Adrenal gland (tissue), 12 donors: ENCODE measurements around the gene TBC1D22A. TPM values are rescaled to one million over a fixed set of nuclear protein-coding genes. Genes with fewer than 3 reads are reported as not detected.

Source experiments
- DNase-seq, 7 donors: peaks; one replicate each; pipeline ENCODE4 v3.0.0-alpha.2; 2019 to 2020
- H3K27ac ChIP-seq, 5 donors: fragments of 200-600 bp; sonication (generic) in 4 of 5; 1 replicate in 3 of 5; 2 replicates in 2 of 5; pipeline versions ENCODE4 v1.5.1 to v1.8.0; 2016 to 2020; ENCODE audit warnings: mild to moderate bottlenecking in 1 of 5
- H3K27me3 ChIP-seq: fragments of 200-600 bp; 2 replicates; pipeline ENCODE4 v1.8.0; 2021
- H3K36me3 ChIP-seq, 2 donors: fragments of 200-600 bp; replicated peaks in 1 of 2; 1 replicate in 1 of 2; 2 replicates in 1 of 2; pipeline versions ENCODE4 v1.5.1 to v1.8.0; 2018 to 2022
- H3K4me1 ChIP-seq, 2 donors: fragments of 200-600 bp; replicated peaks in 1 of 2; 1 replicate in 1 of 2; 2 replicates in 1 of 2; pipeline versions ENCODE4 v1.5.1 to v1.8.0; 2018 to 2021
- H3K4me3 ChIP-seq, 4 donors: fragments of 200-600 bp; sonication (generic) in 3 of 4; one replicate each; pipeline ENCODE4 v1.5.1; 2016 to 2018
- H3K9me3 ChIP-seq, 3 donors: fragments of 200-600 bp; sonication (generic) in 1 of 3; replicated peaks in 1 of 3; 1 replicate in 2 of 3; 2 replicates in 1 of 3; pipeline versions ENCODE4 v1.5.1 to v1.8.0; 2016 to 2021
- POLR2A ChIP-seq, 2 donors: fragments of 450-650 bp; IDR thresholded peaks; one replicate each; pipeline ENCODE4 v1.6.1; 2017; ENCODE audit warnings: antibody characterized with exemption in 2 of 2, mild to moderate bottlenecking in 2 of 2, moderate library complexity in 1 of 2
- WGBS, 4 donors: extraction: QIAGEN DNeasy Blood & Tissue Kit in 2 of 4; methylation state at CpG; one replicate each; pipeline versions ENCODE4 v1.1.5 to v1.1.7; 2013 to 2017; 5-methylcytosine and 5-hydroxymethylcytosine counted together
- intact Hi-C, 2 donors: fragments of 100-400 bp; cut with DNase I; formaldehyde crosslinking; loops; one replicate each; pipeline versions ENCODE4 v1.14.1 to v1.15.0; 2022 to 2023
- polyA plus RNA-seq, 3 donors: library from polyadenylated mRNA; stranded (reverse); fragments of 200-250 nt in 2 of 3; fragments of 350-450 nt in 1 of 3; fragmentation: Illumina TruSeq in 1 of 3; extraction: RNeasy Lipid Tissue Mini Kit (QIAGEN cat#74804) in 1 of 3; gene quantifications; one replicate each; pipeline ENCODE4 v1.2.3, GENCODE V29; 2013 to 2014
- total RNA-seq, 9 donors: library from RNA; depleted of rRNA in 4 of 9; stranded (reverse); fragments of >200 nt in 4 of 9; fragments of 120-200 nt in 1 of 9; fragmentation: NEBNext Ultra II Directional in 1 of 9; extraction: Animal tissue kit (Norgen Biotek cat#: 25700) in 1 of 9; gene quantifications; one replicate each; pipeline versions ENCODE4 v1.1.0 to v1.2.4, GENCODE V29; 2013 to 2023
- TF ChIP-seq, protein P1 (sequence below), 6 experiments: fragments of 450-650 bp in 4 of 6; fragments of 200-600 bp in 2 of 6; sonication (generic) in 1 of 6; IDR thresholded peaks; 1 replicate in 5 of 6; 2 replicates in 1 of 6; pipeline versions ENCODE4 v1.5.1 to v1.8.0; 2016 to 2021; ENCODE audit warnings: antibody characterized with exemption in 6 of 6, mild to moderate bottlenecking in 2 of 6, moderate library complexity in 1 of 6
- donor health status: healthy with polysubstance abuse.
- donor health status: Bipolar disorder and iron deficiency.
- donor health status: DM: yes; HTN: yes; CAD: no.
- donor health status: DM: no; HTN: no; CAD: no.
- donor health status: DM: no; HTN: no; CAD: no.
- donor health status: DM: yes; HTN: yes; CAD: no.

TBC1D22A gene
- total and polyA plus RNA-seq, 12 donors: 11.5 to 44.2 (median 28.1) TPM

- 91 to 95% (median 93%) methylated on average over 6 to 10 of the region's 10 CpGs for WGBS, 4 donors
Measured at GRCh38 chr22:47036352-47036751, 273.9 kb downstream of the TBC1D22A start.

DNA sequence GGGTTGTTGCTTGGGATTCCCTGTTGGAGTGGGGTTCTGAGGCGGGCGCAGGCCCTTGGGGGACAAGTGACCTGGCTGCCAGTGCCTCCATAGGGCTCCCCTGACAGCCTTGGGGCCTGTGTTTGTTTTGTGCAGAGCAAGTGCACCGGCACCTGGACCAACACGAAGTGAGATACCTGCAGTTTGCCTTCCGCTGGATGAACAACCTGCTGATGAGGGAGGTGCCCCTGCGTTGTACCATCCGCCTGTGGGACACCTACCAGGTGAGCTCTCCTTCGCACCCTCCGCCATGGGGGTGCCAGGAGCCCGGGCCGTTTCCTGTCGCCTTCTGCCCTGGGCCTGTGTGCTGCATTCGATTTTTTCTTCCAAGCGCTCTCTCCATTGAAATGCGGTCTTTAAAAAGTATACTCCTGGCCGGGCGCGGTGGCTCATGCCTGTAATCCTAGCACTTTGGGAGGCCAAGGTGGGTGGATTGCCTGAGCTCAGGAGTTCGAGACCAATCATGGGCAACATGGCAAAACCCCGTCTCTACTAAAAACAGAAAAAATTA, 274.6 kb downstream of the TBC1D22A start:
- Histone ChIP-seq H3K4me3 (no peak overlapping the region), H3K27ac (no peak overlapping the region), H3K4me1 (no peaks in the 10 kb centered on the region), H3K9me3 (no peaks in the 10 kb centered on the region), H3K27me3 (no peaks in the 10 kb centered on the region), H3K36me3 (no peaks in the 10 kb centered on the region)
- no peak for DNase-seq
- TF ChIP-seq, protein P1, sequence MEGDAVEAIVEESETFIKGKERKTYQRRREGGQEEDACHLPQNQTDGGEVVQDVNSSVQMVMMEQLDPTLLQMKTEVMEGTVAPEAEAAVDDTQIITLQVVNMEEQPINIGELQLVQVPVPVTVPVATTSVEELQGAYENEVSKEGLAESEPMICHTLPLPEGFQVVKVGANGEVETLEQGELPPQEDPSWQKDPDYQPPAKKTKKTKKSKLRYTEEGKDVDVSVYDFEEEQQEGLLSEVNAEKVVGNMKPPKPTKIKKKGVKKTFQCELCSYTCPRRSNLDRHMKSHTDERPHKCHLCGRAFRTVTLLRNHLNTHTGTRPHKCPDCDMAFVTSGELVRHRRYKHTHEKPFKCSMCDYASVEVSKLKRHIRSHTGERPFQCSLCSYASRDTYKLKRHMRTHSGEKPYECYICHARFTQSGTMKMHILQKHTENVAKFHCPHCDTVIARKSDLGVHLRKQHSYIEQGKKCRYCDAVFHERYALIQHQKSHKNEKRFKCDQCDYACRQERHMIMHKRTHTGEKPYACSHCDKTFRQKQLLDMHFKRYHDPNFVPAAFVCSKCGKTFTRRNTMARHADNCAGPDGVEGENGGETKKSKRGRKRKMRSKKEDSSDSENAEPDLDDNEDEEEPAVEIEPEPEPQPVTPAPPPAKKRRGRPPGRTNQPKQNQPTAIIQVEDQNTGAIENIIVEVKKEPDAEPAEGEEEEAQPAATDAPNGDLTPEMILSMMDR (IDR thresholded peaks at IDR 0.05): no peak
- no peak for TF ChIP-seq POLR2A (IDR thresholded peaks at IDR 0.05)
- intact Hi-C loops: no loop called here
- WGBS, 4 donors: 95 to 99% (median 98%) methylated on average over 20 of the region's 20 CpGs

More at GRCh38 chr22:47036352-47036751, 273.9 kb downstream of the TBC1D22A start:
- H3K27ac ChIP-seq: no peak overlapping the region
- no peaks in the 10 kb centered on the region for H3K9me3 ChIP-seq
- H3K4me1 ChIP-seq: no peaks in the 10 kb centered on the region
- no peaks in the 10 kb centered on the region for H3K27me3 ChIP-seq
- TF ChIP-seq POLR2A (IDR thresholded peaks at IDR 0.05): no peak
- TF ChIP-seq, protein P1 (IDR thresholded peaks at IDR 0.05): no peak
- H3K4me3 ChIP-seq: no peak overlapping the region
- no peak for DNase-seq
- H3K36me3 ChIP-seq: no peaks in the 10 kb centered on the region
- intact Hi-C loops: no loop called here

DNA sequence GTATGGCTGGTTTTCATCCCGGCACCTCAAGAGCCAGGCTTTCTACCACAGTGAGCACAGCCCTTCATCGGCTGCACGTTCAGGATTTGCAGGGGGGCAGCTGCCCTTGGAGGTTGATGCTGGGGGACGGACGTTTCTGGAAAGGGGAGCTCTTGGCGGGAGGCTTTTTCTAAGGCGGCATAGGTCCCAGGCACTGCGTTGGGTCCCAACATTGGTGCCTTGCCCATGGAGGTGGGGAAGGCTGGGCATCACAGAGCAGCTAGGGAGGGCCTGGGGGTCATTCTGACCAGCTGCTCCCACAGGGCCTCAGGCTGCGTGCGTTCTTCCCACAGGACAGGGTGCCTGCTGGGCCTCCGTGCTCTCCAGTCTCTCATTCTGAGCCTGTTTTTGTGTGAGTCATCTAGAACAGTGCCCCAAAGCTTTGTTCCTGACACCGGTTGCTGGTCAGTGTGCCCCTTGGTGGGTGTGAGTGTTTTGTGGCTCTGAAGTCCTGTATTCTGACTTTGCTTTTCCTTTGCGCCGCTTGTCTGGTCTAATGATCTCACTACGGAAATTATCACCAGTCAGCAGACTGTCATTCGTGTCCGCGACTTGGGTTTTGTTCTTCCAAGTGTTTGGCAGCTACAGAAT, 275.9 kb downstream of the TBC1D22A start:
- Histone ChIP-seq H3K27ac (no peak overlapping the region), H3K4me3 (no peak overlapping the region), H3K27me3 (no peaks in the 10 kb centered on the region), H3K9me3 (no peaks in the 10 kb centered on the region), H3K36me3 (no peaks in the 10 kb centered on the region), H3K4me1 (no peaks in the 10 kb centered on the region)
- no peak for DNase-seq
- TF ChIP-seq, protein P1 (IDR thresholded peaks at IDR 0.05): no peak
- no peak for TF ChIP-seq POLR2A (IDR thresholded peaks at IDR 0.05)
- intact Hi-C loops: no loop called here
- WGBS, 4 donors: 94 to 97% (median 96%) methylated on average over 16 to 18 of the region's 18 CpGs

GRCh38 chr22:47039356-47039755, 276.9 kb downstream of the TBC1D22A start:
- no peaks in the 10 kb centered on the region for H3K27me3 ChIP-seq

More at GRCh38 chr22:47039356-47039755, 276.9 kb downstream of the TBC1D22A start:
- Histone ChIP-seq H3K36me3 (no peaks in the 10 kb centered on the region), H3K9me3 (no peaks in the 10 kb centered on the region), H3K27ac (no peak overlapping the region), H3K4me3 (no peak overlapping the region), H3K4me1 (no peaks in the 10 kb centered on the region)
- intact Hi-C loops: no loop called here
- TF ChIP-seq, protein P1 (IDR thresholded peaks at IDR 0.05): no peak
- TF ChIP-seq POLR2A (IDR thresholded peaks at IDR 0.05): no peak
- DNase-seq: no peak
- 94 to 98% (median 97%) methylated on average over 5 of the region's 5 CpGs for WGBS, 4 donors
